Measurements from ENCODE around the gene AIRE.

GRCh38 chr21:44283948-44284347 lies 1.7 kb upstream of the AIRE start:
- TF ChIP-seq CTCF (IDR thresholded peaks at IDR 0.05) = no peak
- no peak for TF ChIP-seq POLR2A (IDR thresholded peaks at IDR 0.05; ENCODE audit: low read depth)
- no peak for TF ChIP-seq EP300 (IDR thresholded peaks at IDR 0.05)
